Motor neuron (in vitro differentiated cells): ENCODE results near the gene MET. TPM values are rescaled to one million over a fixed set of nuclear protein-coding genes. Genes with fewer than 3 reads are reported as not detected.
"Not testable (repeated sequence)": the region's sequence is repeated elsewhere in the genome, so short reads cannot be mapped to it uniquely, and the experiment has no call there.

Experiments
- ATAC-seq, 8 experiments: fragments of 200-7000 bp; cut with Tn5 transposase; replicated peaks in 6 of 8; 2 replicates each; pipeline ENCODE4 v1.8.0; 2021; ENCODE audit warnings: mild to moderate bottlenecking in 8 of 8, moderate library complexity in 8 of 8
- H3K27ac ChIP-seq, 2 donors: fragments of 250-450 bp; sonication (Bioruptor Pico); 2 replicates each; pipeline ENCODE4 v1.9.0; 2021; ENCODE audit warnings: antibody characterized with exemption in 2 of 2, mild to moderate bottlenecking in 2 of 2, moderate library complexity in 1 of 2
- H3K4me1 ChIP-seq, 2 donors: fragments of 250-450 bp; sonication (Bioruptor Pico); replicated peaks in 1 of 2; 2 replicates each; pipeline ENCODE4 v1.6.1; 2021; ENCODE audit warnings: antibody characterized with exemption in 2 of 2, mild to moderate bottlenecking in 2 of 2, moderate library complexity in 1 of 2
- H3K4me3 ChIP-seq, 5 donors: fragments of 250-450 bp; sonication (Bioruptor Pico); 2 replicates each; pipeline ENCODE4 v1.9.0; 2021; ENCODE audit warnings: antibody characterized with exemption in 5 of 5, mild to moderate bottlenecking in 5 of 5, moderate library complexity in 4 of 5
- WGBS, 10 experiments: fragments of 450-650 bp; shearing (Covaris generic); methylation state at CpG; one replicate each; pipeline ENCODE4 v1.0.0; 2022; 5-methylcytosine and 5-hydroxymethylcytosine counted together
- in situ Hi-C, 9 experiments: fragments of 400-800 bp; cut with MboI; loops; one replicate each; pipeline ENCODE4 v1.15.0; 2021; ENCODE audit warnings: low sequenced_read_pairs in 9 of 9, low pct_unique_long_range_greater_than_20kb in 2 of 9; ENCODE audit not compliant: unreplicated experiment in 9 of 9
- total RNA-seq, 8 experiments: library from RNA; unstranded; fragments of 300-600 nt; gene quantifications; 2 replicates each; pipeline versions ENCODE4 v1.2.3 to v1.2.4, GENCODE V29; 2022

MET gene
- total RNA-seq, 8 experiments from 2014 or later, result 1.5 to 52.7 (median 6.9) TPM

DNA sequence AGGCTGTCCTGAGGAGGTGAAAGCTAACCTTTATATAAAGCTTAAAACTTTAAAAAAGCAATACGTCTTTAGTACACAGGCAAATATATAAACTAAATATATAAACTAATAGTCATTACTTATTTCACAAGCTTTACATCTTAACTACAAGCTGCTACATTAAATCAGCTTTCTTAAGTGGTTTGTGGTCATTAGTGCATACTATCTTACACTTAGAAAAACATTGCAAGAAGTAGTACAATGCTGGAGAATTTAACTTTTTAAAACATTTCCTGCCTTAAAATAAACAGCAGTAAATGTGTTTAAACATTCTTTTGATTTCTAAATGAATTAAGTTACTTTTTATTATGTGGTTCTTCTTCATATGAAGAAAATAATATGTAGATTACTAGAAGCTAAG, 36.3 kb downstream of the MET start:
- H3K4me1 ChIP-seq, result peaks cover 0 to 4% of the 10 kb centered on the region in 2 donors
- no peak overlapping the region for H3K4me3 ChIP-seq
- no peak for ATAC-seq
- H3K27ac ChIP-seq, result no peak overlapping the region
- in situ Hi-C loops, result no loop called here
- WGBS, 10 experiments, result 13 to 100% (median 89%) methylated on average over 1 of the region's 1 CpG; no CpG with 5 or more reads in 1 of the 10 experiments

DNA sequence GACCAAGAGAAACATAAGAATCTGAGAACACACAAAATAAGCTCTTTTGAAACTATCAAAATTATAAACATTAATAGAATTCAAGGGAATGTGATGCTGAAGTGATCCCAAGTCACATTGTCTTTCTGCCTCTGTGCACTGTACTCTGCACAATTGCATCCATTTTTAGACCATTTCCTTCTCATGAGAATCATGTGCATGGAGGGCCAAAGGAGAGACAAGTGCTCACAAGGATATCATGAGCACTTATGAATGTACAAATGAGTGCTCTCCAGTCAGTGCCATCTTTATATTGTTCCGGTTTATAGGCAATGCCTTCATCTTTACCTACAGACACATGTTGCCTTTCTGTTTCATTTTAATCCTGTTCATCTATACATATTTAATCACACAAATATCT, 36.9 kb downstream of the MET start:
- WGBS, 10 experiments, result 90 to 100% (median 100%) methylated on average over 1 of the region's 1 CpG; no CpG with 5 or more reads in 2 of the 10 experiments
- in situ Hi-C loops, result no loop called here

DNA sequence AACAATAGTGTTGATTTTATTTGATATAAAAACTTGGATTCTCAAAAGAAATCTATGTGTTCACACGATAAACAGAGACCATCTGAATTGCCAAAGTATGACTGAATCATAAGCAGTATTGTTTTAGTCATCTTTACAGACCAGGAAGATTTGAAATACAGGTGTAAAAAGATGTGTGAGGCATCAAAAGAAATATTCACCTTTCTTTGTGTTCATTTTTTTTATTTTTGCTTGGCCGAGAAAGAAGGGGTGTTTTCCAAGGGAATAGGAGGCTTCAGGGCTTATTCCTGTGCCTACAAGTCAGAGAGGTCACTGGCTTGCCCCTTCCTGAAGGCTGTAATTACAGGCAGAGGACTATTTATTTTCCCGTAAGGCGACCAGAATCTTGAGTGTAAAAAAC, 37.3 kb downstream of the MET start:
- ATAC-seq, result no peak
- no peak overlapping the region for H3K27ac ChIP-seq
- WGBS, 10 experiments, result 44 to 100% (median 91%) methylated on average over 1 to 4 of the region's 4 CpGs; no CpG with 5 or more reads in 2 of the 10 experiments
- H3K4me3 ChIP-seq, result no peak overlapping the region
- in situ Hi-C loops, result no loop called here
- peaks cover 0 to 4% of the 10 kb centered on the region in 2 donors for H3K4me1 ChIP-seq

More for the DNA sequence above, 36.9 kb downstream of the MET start:
- no peak overlapping the region for H3K4me3 ChIP-seq
- no peak for ATAC-seq
- H3K4me1 ChIP-seq, result peaks cover 0 to 4% of the 10 kb centered on the region in 2 donors
- no peak overlapping the region for H3K27ac ChIP-seq

DNA sequence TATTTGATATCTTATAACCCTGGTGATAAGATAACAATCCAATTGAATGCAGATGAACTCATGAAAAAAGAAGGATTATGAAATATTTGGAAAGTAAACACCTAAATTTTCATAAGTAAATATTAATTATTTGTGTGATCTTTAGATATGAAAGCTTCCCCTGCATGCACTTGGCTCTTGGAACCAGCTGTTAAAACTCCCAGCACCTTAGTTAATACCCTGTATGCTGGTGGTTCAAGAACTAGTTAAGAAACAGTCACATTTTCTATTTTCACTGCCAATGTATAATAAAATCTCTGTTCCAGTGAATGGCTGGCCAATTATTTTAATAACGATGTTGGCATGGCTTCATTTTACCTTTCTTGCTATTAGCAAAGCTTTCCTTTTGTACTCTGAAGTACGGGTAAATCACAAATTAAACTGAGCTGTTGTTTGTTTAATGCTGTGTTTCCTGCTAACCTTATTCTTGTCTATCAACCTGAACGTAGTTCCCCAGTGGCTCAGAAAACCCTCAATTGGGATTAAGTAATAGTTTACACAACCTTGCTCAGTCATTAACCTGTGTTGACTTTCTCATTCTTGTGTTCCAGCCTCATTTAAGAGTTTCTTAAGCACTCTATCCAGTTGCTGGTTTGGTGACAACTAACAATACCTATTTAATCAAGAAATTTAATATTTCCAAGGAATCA, 38.9 kb downstream of the MET start:
- no peak for ATAC-seq
- WGBS, 10 experiments, result 67 to 100% (median 86%) methylated on average over 1 to 3 of the region's 3 CpGs; no CpG with 5 or more reads in 1 of the 10 experiments

DNA sequence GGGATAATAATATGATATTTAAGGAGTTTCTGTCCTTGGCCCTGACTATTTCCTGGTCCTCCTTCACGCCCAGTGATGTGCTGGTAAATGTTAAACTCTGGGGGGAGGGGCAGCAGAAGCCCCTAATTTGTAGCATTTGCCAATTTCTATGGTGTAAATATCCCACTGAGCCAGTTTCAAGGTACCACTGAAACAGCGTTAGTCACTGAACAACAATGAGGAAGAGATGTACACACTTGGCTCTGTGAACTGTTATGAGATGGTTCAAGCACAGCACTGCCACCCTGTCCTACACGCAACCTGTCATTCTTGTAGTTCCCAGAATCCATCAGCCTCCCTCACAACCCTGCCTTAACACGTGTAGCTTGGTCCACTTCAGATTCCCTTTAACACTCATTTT, 39.8 kb downstream of the MET start:
- in situ Hi-C loops, result no loop called here
- no peak overlapping the region for H3K4me3 ChIP-seq
- no peak for ATAC-seq
- H3K27ac ChIP-seq, result no peak overlapping the region
- H3K4me1 ChIP-seq, result no peaks in the 10 kb centered on the region
- 60 to 100% (median 92%) methylated on average over 1 to 4 of the region's 4 CpGs; no CpG with 5 or more reads in 2 of the 10 experiments for WGBS, 10 experiments

More for the DNA sequence above, 38.9 kb downstream of the MET start:
- Histone ChIP-seq H3K27ac (no peak overlapping the region), H3K4me1 (peaks cover 0 to 2% of the 10 kb centered on the region in 2 donors), H3K4me3 (no peak overlapping the region)
- in situ Hi-C loops, result no loop called here

DNA sequence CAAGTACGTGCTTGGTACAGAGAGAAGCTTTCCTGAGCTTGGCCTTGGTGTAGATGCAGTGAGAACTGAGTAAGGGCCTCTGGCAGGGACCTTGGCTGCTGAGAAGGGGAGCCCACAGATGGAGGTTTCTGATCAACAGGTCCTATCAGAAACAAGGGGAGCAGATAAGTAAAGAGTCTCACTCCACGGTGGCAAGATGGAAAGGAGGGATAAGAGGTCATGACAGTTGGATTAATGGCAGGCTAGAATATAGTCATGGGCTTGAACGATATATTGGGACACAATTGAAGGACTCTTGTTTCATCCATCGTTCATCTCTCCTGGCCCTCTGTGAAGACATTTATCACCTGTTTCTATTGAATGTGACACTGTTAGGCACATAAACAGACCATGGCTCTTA, 41.5 kb downstream of the MET start:
- H3K27ac ChIP-seq, result no peak overlapping the region
- in situ Hi-C loops, result no loop called here
- 0 to 93% (median 64%) methylated on average over 1 to 4 of the region's 4 CpGs; no CpG with 5 or more reads in 2 of the 10 experiments for WGBS, 10 experiments
- no peak for ATAC-seq
- no peaks in the 10 kb centered on the region for H3K4me1 ChIP-seq
- H3K4me3 ChIP-seq, result no peak overlapping the region

DNA sequence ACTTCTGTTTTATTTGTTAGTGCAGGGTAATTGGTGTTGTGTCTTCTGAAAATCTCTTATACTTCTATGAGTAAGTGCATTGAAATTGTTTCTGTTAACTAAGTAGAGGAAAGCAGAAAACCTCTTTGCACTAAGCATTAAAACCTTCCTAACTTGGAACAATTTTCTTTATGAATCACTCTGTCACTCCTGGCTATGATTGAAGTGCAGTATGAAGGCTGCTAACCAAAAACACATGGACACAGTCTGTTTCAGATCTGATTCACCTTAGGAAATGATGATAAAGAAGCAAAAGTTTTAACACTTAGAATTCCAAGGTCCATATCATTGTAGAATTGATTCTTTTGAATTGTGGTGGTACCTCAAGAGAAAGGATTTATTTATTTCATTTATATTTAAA, 41.9 kb downstream of the MET start:
- Histone ChIP-seq H3K4me3 (no peak overlapping the region), H3K4me1 (no peaks in the 10 kb centered on the region), H3K27ac (no peak overlapping the region)
- no peak for ATAC-seq
- in situ Hi-C loops, result no loop called here

DNA sequence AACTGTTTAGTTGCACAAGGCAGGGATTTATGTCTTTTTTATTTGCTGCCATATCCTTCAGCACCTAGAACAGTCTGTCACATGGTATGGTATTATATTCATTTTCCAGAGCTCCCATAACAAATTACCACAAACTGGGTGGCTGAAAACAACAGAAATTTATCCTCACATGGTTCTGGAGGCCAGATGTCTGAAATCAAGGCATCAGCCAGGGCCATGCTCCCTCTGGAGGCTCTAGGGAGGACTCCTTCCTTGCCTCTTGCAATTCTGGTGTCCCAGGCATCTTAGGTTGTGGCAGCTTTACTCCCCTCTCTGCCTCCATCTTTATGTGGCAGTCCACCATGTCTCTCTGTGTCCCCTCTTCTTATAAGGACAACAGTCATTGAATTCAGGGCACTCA, 43.1 kb downstream of the MET start:
- in situ Hi-C loops, result no loop called here
- ATAC-seq, result peak in 3 of 8 experiments; percentile 9 to 35 (median 32)
- Histone ChIP-seq H3K27ac (no peak overlapping the region), H3K4me3 (no peak overlapping the region), H3K4me1 (no peaks in the 10 kb centered on the region)

DNA sequence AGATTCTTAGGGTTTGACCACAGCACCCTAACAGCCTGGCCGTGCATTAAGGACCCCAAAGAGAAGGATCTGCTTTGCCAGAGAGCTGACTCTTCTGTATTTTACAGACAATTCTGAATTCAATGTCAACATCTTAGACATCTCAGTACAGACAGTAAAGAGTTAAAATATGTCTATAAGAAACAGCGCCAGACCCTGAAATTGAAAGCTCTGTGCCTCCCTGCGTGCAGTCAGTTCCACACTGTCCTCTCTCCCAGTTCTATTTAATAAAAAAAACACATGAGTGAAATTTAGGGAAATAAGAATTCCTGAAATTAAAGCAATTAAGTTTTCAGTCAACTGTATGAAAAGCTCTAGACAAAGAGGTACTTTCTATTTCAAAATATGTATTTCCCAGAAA, 45.1 kb downstream of the MET start:
- in situ Hi-C loops, result no loop called here
- Histone ChIP-seq H3K4me3 (no peak overlapping the region), H3K27ac (no peak overlapping the region), H3K4me1 (no peaks in the 10 kb centered on the region)
- 0 to 100% (median 38%) methylated on average over 1 to 3 of the region's 3 CpGs; no CpG with 5 or more reads in 2 of the 10 experiments for WGBS, 10 experiments
- peak in 3 of 8 experiments; percentile 3 to 65 (median 15) for ATAC-seq

DNA sequence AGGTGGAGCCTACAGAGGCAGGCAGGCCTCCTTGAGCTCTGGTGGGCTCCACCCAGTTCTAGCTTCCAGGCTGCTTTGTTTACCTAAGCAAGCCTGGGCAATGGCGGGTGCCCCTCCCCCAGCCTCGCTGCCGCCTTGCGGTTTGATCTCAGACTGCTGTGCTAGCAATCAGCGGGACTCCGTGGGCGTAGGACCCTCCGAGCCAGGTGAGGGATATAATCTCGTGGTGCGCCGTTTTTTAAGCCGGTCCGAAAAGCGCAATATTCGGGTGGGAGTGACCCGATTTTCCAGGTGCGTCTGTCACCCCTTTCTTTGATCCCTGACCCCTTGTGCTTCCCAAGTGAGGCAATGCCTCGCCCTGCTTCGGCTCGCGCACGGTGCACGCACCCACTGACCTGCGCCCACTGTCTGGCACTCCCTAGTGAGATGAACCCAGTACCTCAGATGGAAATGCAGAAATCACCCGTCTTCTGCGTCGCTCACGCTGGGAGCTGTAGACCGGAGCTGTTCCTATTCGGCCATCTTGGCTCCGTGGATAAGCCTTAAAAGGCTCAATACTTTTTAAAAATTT, 52.0 kb downstream of the MET start:
- in situ Hi-C loops, result not testable (repeated sequence)
- WGBS, 10 experiments, result 67 to 100% (median 94%) methylated on average over 1 to 3 of the region's 31 CpGs; no CpG with 5 or more reads in 6 of the 10 experiments

DNA sequence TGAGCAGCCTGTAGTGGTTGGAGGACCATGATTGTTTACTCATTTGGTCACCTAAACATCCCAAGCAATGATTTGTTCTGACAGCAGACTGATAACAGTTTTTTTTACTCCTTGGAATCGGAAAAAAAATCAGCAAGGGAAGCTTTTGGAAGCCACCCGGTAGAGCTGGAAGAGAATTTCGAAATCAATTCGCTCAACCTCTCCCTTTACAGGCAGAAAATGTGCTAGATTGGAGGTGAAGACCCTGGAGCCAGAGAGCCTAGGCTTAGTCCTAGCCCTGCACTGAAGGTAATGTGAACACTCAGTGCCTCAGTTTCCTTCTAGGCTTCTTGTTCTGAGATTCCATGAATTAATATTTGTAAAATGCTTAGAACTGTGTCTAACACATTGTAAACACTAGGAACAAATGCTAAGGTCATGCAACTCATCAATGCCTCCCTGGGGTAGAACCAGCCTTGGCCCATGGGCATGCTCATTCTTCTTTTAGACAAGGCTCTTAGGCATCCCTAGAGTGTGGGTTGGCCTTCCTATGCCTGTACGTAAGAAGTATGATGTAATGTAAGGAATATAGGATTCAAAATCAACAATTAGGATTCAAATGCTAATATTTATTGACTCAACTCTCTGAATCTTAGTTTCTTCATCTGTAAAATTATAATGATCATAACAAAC, 52.7 kb downstream of the MET start:
- WGBS, 10 experiments, result 69 to 100% (median 82%) methylated on average over 3 to 5 of the region's 5 CpGs; no CpG with 5 or more reads in 2 of the 10 experiments
- ATAC-seq, result no peak
- in situ Hi-C loops, result no loop called here
- no peak overlapping the region for H3K27ac ChIP-seq
- H3K4me1 ChIP-seq, result no peaks in the 10 kb centered on the region
- no peak overlapping the region for H3K4me3 ChIP-seq

More for the DNA sequence above, 52.0 kb downstream of the MET start:
- ATAC-seq, H3K27ac ChIP-seq, H3K4me3 ChIP-seq, H3K4me1 ChIP-seq: not testable (repeated sequence)

DNA sequence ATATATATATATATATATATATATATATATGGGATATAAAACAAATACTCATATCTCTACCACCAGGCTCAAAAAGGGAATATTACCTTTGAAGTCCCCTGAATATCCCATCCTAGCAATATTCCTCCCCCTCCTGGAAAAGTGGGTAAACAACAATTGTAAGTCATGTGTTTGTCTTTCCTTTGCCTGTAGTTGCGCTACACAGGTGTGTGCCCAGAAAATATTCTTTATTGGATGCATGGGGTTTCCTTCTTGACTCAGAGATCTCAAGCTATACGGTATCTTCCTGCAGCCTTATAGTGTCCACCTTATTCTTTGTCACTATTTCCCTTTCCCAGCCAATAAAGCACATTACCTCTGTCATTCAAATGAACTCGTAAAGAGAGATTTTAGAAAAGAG, 54.2 kb downstream of the MET start:
- no peak overlapping the region for H3K4me3 ChIP-seq
- no peak overlapping the region for H3K27ac ChIP-seq
- ATAC-seq, result no peak
- WGBS, 10 experiments, result 90 to 100% (median 100%) methylated on average over 1 to 3 of the region's 3 CpGs; no CpG with 5 or more reads in 3 of the 10 experiments
- in situ Hi-C loops, result no loop called here
- H3K4me1 ChIP-seq, result peaks cover 0 to 11% of the 10 kb centered on the region in 2 donors

DNA sequence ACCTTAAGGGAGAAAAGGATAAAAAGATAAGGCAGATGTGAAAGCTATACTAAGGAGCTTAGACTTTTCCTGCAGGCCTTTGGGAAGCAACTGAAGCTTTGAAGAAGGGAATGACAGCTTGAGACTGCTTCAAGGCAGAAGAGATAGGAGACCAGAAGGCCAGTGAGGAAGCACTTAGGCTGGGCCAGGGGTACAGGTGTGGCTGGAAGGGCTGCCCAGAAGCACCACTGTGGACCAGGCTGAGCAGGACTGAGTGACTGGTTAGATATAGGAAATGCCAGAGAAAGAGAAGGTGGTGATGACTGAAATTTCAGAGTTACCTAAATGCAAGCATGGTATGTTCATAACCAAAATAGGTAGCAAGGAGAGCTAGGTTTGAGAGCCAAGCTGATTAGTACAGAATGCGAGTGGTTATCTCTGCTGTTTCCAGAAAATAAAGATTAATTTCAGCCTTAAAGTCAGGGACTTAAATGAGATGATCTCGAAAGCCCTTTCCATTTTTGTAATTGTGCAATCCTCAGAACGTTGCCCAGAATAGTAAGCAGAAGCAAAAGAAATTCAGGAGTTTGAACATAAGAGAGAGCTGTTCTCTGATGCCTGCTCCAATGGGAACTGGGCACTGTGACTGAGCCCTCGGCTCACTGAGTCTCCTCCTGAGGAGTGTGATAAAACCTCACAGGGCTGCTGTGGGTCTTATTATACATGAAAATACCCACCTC, 54.9 kb downstream of the MET start:
- Histone ChIP-seq H3K27ac (no peak overlapping the region), H3K4me1 (peaks cover 3 to 18% of the 10 kb centered on the region in 2 donors), H3K4me3 (no peak overlapping the region)
- ATAC-seq, result no peak
- 38 to 94% (median 59%) methylated on average over 1 to 4 of the region's 4 CpGs; no CpG with 5 or more reads in 2 of the 10 experiments for WGBS, 10 experiments
- in situ Hi-C loops, result no loop called here
